Uterus (tissue), 4 donors: Measurements from ENCODE around the gene PMAIP1. TPM values are rescaled to one million over a fixed set of nuclear protein-coding genes. Genes with fewer than 3 reads are reported as not detected.

Experiments used
- DNase-seq, 2 donors: peaks; one replicate each; pipeline ENCODE4 v3.0.0-alpha.2; 2019 to 2020
- H3K27ac ChIP-seq, 2 donors: fragments of 200-600 bp; sonication (generic); 1 replicate in 1 of 2; 2 replicates in 1 of 2; pipeline ENCODE4 v1.5.1; 2016 to 2018
- H3K27me3 ChIP-seq, 2 donors: fragments of 200-600 bp; sonication (generic); one replicate each; pipeline ENCODE4 v1.5.1; 2018 to 2019; ENCODE audit warnings: control low read depth in 1 of 2
- H3K36me3 ChIP-seq, 2 donors: fragments of 200-600 bp; sonication (generic); one replicate each; pipeline ENCODE4 v1.5.1; 2019; ENCODE audit warnings: control low read depth in 1 of 2
- H3K4me1 ChIP-seq, 2 donors: fragments of 200-600 bp; sonication (generic); one replicate each; pipeline ENCODE4 v1.5.1; 2018 to 2019; ENCODE audit warnings: control low read depth in 1 of 2
- H3K4me3 ChIP-seq, 2 donors: fragments of 200-600 bp; sonication (generic); 1 replicate in 1 of 2; 2 replicates in 1 of 2; pipeline ENCODE4 v1.5.1; 2018 to 2019; ENCODE audit warnings: mild to moderate bottlenecking in 1 of 2
- H3K9me3 ChIP-seq, 2 donors: fragments of 200-600 bp; sonication (generic); one replicate each; pipeline ENCODE4 v1.5.1; 2019; ENCODE audit warnings: control low read depth in 1 of 2
- POLR2A ChIP-seq, 2 donors: fragments of 450-650 bp; IDR thresholded peaks; one replicate each; pipeline ENCODE4 v1.6.1; 2016; ENCODE audit warnings: antibody characterized with exemption in 2 of 2, mild to moderate bottlenecking in 1 of 2, moderate library complexity in 1 of 2
- intact Hi-C: fragments of 100-400 bp; cut with DNase I; formaldehyde crosslinking; loops from one replicate; pipeline ENCODE4 v1.15.1; 2023; ENCODE audit warnings: low total_unique reads
- total RNA-seq, 4 donors: library from RNA; depleted of rRNA in 3 of 4; stranded (reverse); fragments of >200 nt in 3 of 4; gene quantifications; one replicate each; pipeline versions ENCODE4 v1.1.0 to v1.2.4, GENCODE V29; 2014 to 2023
- TF ChIP-seq, protein P1 (sequence below), 4 experiments: fragments of 200-600 bp in 2 of 4; fragments of 450-650 bp in 2 of 4; sonication (generic) in 2 of 4; IDR thresholded peaks; one replicate each; pipeline ENCODE4 v1.5.1; 2016 to 2019; ENCODE audit warnings: antibody characterized with exemption in 4 of 4, mild to moderate bottlenecking in 2 of 4, moderate library complexity in 1 of 4
- donor health status: DM: yes; HTN: yes; CAD: no.

The PMAIP1 gene
- total RNA-seq, 4 donors from 2014 or later = 0.82 to 3.5 (median 3.0) TPM

DNA sequence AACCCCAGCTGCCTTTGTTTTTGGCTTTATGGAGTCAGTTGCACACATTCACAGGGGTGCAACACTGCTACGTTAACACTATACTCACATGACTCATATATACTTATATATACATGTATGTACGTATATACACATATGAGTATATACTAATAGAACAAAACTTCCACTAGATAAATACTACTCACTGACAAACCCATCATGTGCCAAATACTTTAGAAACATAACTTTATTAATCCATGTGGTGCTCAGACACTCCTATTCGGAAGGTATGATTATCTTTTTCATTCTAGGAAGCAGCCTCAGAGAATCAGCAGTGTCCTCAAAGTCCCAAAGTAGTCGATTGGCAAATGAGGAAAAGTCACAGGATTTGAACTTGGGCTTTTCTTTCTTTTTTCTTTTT is 7.9 kb downstream of the PMAIP1 start:
- TF ChIP-seq, protein P1, sequence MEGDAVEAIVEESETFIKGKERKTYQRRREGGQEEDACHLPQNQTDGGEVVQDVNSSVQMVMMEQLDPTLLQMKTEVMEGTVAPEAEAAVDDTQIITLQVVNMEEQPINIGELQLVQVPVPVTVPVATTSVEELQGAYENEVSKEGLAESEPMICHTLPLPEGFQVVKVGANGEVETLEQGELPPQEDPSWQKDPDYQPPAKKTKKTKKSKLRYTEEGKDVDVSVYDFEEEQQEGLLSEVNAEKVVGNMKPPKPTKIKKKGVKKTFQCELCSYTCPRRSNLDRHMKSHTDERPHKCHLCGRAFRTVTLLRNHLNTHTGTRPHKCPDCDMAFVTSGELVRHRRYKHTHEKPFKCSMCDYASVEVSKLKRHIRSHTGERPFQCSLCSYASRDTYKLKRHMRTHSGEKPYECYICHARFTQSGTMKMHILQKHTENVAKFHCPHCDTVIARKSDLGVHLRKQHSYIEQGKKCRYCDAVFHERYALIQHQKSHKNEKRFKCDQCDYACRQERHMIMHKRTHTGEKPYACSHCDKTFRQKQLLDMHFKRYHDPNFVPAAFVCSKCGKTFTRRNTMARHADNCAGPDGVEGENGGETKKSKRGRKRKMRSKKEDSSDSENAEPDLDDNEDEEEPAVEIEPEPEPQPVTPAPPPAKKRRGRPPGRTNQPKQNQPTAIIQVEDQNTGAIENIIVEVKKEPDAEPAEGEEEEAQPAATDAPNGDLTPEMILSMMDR (IDR thresholded peaks at IDR 0.05) = no peak
- no peak for TF ChIP-seq POLR2A (IDR thresholded peaks at IDR 0.05)
- Histone ChIP-seq H3K4me1 (no peaks in the 10 kb centered on the region), H3K9me3 (no peaks in the 10 kb centered on the region), H3K27me3 (no peaks in the 10 kb centered on the region), H3K36me3 (no peaks in the 10 kb centered on the region), H3K4me3 (no peak overlapping the region), H3K27ac (no peak overlapping the region)
- no peak for DNase-seq
- intact Hi-C loops = no loop called here

DNA sequence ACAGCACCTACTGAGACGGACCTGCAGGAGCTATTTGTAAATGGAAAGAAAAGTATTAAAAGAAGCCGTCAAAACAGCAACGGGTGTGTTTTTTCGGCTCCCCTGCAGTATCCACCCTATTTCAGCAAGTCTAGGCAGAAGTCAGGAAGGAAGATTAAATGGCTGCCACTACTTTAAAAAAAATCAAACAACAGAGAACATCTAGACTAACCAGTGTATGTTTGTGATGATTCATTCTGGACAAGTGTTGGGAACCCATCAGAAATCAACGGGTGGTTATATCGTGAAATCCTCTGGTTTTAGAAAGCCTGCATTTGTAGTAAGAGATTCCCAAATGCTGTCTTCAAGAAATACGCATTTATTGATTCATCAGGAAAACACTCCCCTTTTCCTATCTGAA is 9.0 kb downstream of the PMAIP1 start:
- no peak overlapping the region for H3K27ac ChIP-seq
- intact Hi-C loops = no loop called here

DNA sequence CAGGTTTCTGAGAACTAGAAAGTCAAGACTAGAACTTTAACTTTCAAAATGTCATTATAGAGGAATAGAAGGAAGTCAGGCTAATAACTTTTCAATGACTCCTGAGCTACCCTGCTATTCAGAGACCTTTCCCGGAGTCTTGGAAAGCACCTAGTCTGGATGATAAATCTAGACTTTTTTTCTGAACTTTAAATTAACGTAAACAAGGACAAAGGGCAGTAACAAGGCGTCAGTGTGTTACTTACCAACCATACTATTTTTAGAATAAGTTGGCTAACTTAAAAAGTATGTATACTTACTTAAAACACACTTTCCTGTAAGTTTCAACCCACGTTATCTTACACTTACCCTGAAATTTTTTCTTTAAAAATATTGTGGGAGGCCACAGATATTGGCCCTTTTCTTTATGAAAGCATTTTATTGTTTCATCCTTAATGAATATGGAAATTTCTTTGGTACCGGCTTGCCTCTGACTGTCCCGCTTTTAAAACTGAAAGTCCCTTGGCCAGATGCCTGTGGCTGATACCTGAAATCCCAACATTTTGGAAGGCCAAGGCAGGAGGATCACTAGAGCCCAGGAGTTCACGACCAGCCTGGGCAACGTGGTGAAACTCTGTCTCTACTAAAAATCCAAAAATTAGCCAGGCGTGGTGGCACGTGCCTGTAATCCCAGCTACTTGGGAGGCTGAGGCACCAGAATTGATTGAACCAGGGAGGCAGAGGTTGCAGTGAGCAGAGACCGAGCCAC is 9.7 kb downstream of the PMAIP1 start:
- H3K27me3 ChIP-seq = no peaks in the 10 kb centered on the region
- H3K36me3 ChIP-seq = no peaks in the 10 kb centered on the region
- H3K4me3 ChIP-seq = no peak overlapping the region
- H3K4me1 ChIP-seq = no peaks in the 10 kb centered on the region
- H3K27ac ChIP-seq = no peak overlapping the region
- intact Hi-C loops = no loop called here
- DNase-seq = no peak
- TF ChIP-seq POLR2A (IDR thresholded peaks at IDR 0.05) = no peak
- TF ChIP-seq, protein P1 (IDR thresholded peaks at IDR 0.05) = no peak
- no peaks in the 10 kb centered on the region for H3K9me3 ChIP-seq

More for the DNA sequence above, 9.0 kb downstream of the PMAIP1 start:
- no peak for TF ChIP-seq POLR2A (IDR thresholded peaks at IDR 0.05)
- TF ChIP-seq, protein P1 (IDR thresholded peaks at IDR 0.05) = no peak
- Histone ChIP-seq H3K36me3 (no peaks in the 10 kb centered on the region), H3K27me3 (no peaks in the 10 kb centered on the region), H3K9me3 (no peaks in the 10 kb centered on the region), H3K4me3 (no peak overlapping the region), H3K4me1 (no peaks in the 10 kb centered on the region)
- no peak for DNase-seq

DNA sequence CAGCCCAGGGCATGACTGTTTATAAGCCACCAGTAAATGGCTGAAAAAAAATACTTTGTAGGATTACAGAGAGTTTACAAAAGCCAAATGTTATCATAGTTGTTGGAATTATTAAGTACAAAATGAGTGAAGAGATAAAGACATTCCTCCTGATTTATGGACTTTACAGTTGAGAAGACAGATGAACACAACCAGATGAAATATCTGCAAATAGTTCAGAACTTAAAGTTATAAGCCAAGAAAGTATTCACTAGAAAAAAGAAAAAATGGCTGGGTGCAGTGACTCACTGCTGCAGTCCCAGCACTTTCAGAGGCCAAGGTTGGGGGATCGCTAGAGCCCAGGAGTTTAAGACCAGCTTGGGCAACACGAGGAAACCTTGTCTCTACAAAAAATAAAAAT is 11.2 kb downstream of the PMAIP1 start:
- Histone ChIP-seq H3K4me1 (no peaks in the 10 kb centered on the region), H3K36me3 (no peaks in the 10 kb centered on the region), H3K27ac (no peak overlapping the region), H3K4me3 (no peak overlapping the region), H3K9me3 (no peaks in the 10 kb centered on the region), H3K27me3 (no peaks in the 10 kb centered on the region)
- TF ChIP-seq, protein P1 (IDR thresholded peaks at IDR 0.05) = no peak
- no peak for TF ChIP-seq POLR2A (IDR thresholded peaks at IDR 0.05)
- intact Hi-C loops = no loop called here
- DNase-seq = no peak

DNA sequence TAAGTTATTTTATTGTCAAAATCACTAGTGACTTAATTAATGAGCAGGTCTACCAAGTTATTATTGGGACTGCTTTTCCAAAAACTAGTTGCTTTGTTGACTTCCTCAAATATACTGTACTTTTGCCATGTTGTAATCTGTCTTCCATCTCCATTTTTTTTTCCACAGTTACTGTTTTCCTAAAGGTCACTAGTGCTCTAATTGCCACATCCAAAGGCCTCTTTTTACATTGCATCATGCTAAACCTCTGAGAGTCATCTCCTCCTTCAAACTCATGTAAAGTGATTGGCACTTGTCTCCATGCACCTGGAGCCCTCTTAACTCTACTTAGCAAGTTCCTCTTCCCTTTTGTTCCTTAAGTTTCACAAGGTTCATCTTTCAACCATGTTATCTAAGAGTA is 11.8 kb downstream of the PMAIP1 start:
- Histone ChIP-seq H3K27me3 (no peaks in the 10 kb centered on the region), H3K4me1 (no peaks in the 10 kb centered on the region), H3K36me3 (no peaks in the 10 kb centered on the region), H3K27ac (no peak overlapping the region), H3K4me3 (no peak overlapping the region), H3K9me3 (no peaks in the 10 kb centered on the region)
- TF ChIP-seq, protein P1 (IDR thresholded peaks at IDR 0.05) = no peak
- TF ChIP-seq POLR2A (IDR thresholded peaks at IDR 0.05) = no peak
- intact Hi-C loops = no loop called here
- DNase-seq = no peak
